ENCODE data around the gene MIEN1. TPM values are rescaled to one million over a fixed set of nuclear protein-coding genes. Genes with fewer than 3 reads are reported as not detected.
"Not testable (repeated sequence)": the region's sequence is repeated elsewhere in the genome, so short reads cannot be mapped to it uniquely, and the experiment has no call there.

The MIEN1 gene
- total RNA-seq, result 21.6 TPM

GRCh38 chr17:39730095-39730921 is at the start of gene MIEN1:
Gene MIEN1 (minus strand): TSS chr17:39730532. CDS start chr17:39730495, 37 bp downstream.
- Histone ChIP-seq H3K9me3 (ENCODE audit: low read depth, low read length) (no peaks in the 10 kb centered on the region), H3K4me1 (ENCODE audit: insufficient read depth, low read length) (peaks cover 16% of the 10 kb centered on the region), H3K4me3 (ENCODE audit: low read length) (peak within 1 kb of the TSS; percentile 66), H3K27me3 (ENCODE audit: insufficient read depth, low read length) (no peaks in the 10 kb centered on the region)

- no peaks in the 10 kb centered on the region for H3K9me3 ChIP-seq (ENCODE audit: low read depth, low read length)
- H3K4me3 ChIP-seq (ENCODE audit: low read length), result peak overlapping the region; percentile 35
- H3K27me3 ChIP-seq (ENCODE audit: insufficient read depth, low read length), result no peaks in the 10 kb centered on the region
- peaks cover 65% of the 10 kb centered on the region for H3K4me1 ChIP-seq (ENCODE audit: insufficient read depth, low read length)
These were observed 47.4 kb upstream of the MIEN1 start for GRCh38 chr17:39777534-39778365.

- Histone ChIP-seq H3K4me1 (ENCODE audit: insufficient read depth, low read length) (peaks cover 65% of the 10 kb centered on the region), H3K4me3 (ENCODE audit: low read length) (peak overlapping the region; percentile 35), H3K27me3 (ENCODE audit: insufficient read depth, low read length) (no peaks in the 10 kb centered on the region), H3K9me3 (ENCODE audit: low read depth, low read length) (no peaks in the 10 kb centered on the region)
These were observed 45.9 kb upstream of the MIEN1 start for GRCh38 chr17:39776252-39776651.

- H3K4me1 ChIP-seq (ENCODE audit: insufficient read depth, low read length), result peaks cover 65% of the 10 kb centered on the region
- no peaks in the 10 kb centered on the region for H3K27me3 ChIP-seq (ENCODE audit: insufficient read depth, low read length)
- H3K4me3 ChIP-seq (ENCODE audit: low read length), result no peak overlapping the region
- H3K9me3 ChIP-seq (ENCODE audit: low read depth, low read length), result no peaks in the 10 kb centered on the region
These were observed 44.7 kb upstream of the MIEN1 start for GRCh38 chr17:39775031-39775430.

GRCh38 chr17:39774047-39774446 is 43.7 kb upstream of the MIEN1 start:
- no peak overlapping the region for H3K4me3 ChIP-seq (ENCODE audit: low read length)
- H3K9me3 ChIP-seq (ENCODE audit: low read depth, low read length), result no peaks in the 10 kb centered on the region
- H3K27me3 ChIP-seq (ENCODE audit: insufficient read depth, low read length), result no peaks in the 10 kb centered on the region
- peaks cover 69% of the 10 kb centered on the region for H3K4me1 ChIP-seq (ENCODE audit: insufficient read depth, low read length)

GRCh38 chr17:39772987-39773934 is 42.9 kb upstream of the MIEN1 start:
- Histone ChIP-seq H3K4me1 (ENCODE audit: insufficient read depth, low read length) (peaks cover 67% of the 10 kb centered on the region), H3K27me3 (ENCODE audit: insufficient read depth, low read length) (no peaks in the 10 kb centered on the region), H3K4me3 (ENCODE audit: low read length) (no peak overlapping the region)

GRCh38 chr17:39772415-39772814 is 42.1 kb upstream of the MIEN1 start:
- Histone ChIP-seq H3K9me3 (ENCODE audit: low read depth, low read length) (no peaks in the 10 kb centered on the region), H3K4me3 (ENCODE audit: low read length) (no peak overlapping the region), H3K27me3 (ENCODE audit: insufficient read depth, low read length) (no peaks in the 10 kb centered on the region), H3K4me1 (ENCODE audit: insufficient read depth, low read length) (peaks cover 70% of the 10 kb centered on the region)

More at GRCh38 chr17:39772987-39773934, 42.9 kb upstream of the MIEN1 start:
- no peaks in the 10 kb centered on the region for H3K9me3 ChIP-seq (ENCODE audit: low read depth, low read length)

GRCh38 chr17:39769974-39770587 is 39.7 kb upstream of the MIEN1 start:
- peaks cover 83% of the 10 kb centered on the region for H3K4me1 ChIP-seq (ENCODE audit: insufficient read depth, low read length)
- H3K9me3 ChIP-seq (ENCODE audit: low read depth, low read length), result no peaks in the 10 kb centered on the region
- no peak overlapping the region for H3K4me3 ChIP-seq (ENCODE audit: low read length)
- H3K27me3 ChIP-seq (ENCODE audit: insufficient read depth, low read length), result no peaks in the 10 kb centered on the region

GRCh38 chr17:39767147-39767546 is 36.8 kb upstream of the MIEN1 start:
- H3K4me3 ChIP-seq (ENCODE audit: low read length), result no peak overlapping the region
- peaks cover 72% of the 10 kb centered on the region for H3K4me1 ChIP-seq (ENCODE audit: insufficient read depth, low read length)
- H3K27me3 ChIP-seq (ENCODE audit: insufficient read depth, low read length), result no peaks in the 10 kb centered on the region
- no peaks in the 10 kb centered on the region for H3K9me3 ChIP-seq (ENCODE audit: low read depth, low read length)

GRCh38 chr17:39765766-39766165 is 35.4 kb upstream of the MIEN1 start:
- Histone ChIP-seq H3K27me3 (ENCODE audit: insufficient read depth, low read length) (no peaks in the 10 kb centered on the region), H3K4me3 (ENCODE audit: low read length) (no peak overlapping the region), H3K4me1 (ENCODE audit: insufficient read depth, low read length) (peaks cover 58% of the 10 kb centered on the region), H3K9me3 (ENCODE audit: low read depth, low read length) (no peaks in the 10 kb centered on the region)

GRCh38 chr17:39765175-39765574 is 34.8 kb upstream of the MIEN1 start:
- H3K9me3 ChIP-seq (ENCODE audit: low read depth, low read length), result no peaks in the 10 kb centered on the region
- no peaks in the 10 kb centered on the region for H3K27me3 ChIP-seq (ENCODE audit: insufficient read depth, low read length)
- peaks cover 52% of the 10 kb centered on the region for H3K4me1 ChIP-seq (ENCODE audit: insufficient read depth, low read length)
- no peak overlapping the region for H3K4me3 ChIP-seq (ENCODE audit: low read length)

- not testable (repeated sequence) for H3K4me3 ChIP-seq (ENCODE audit: low read length); H3K9me3 ChIP-seq (ENCODE audit: low read depth, low read length); H3K27me3 ChIP-seq (ENCODE audit: insufficient read depth, low read length)
- H3K4me1 ChIP-seq (ENCODE audit: insufficient read depth, low read length), result peaks cover 50% of the 10 kb centered on the region
These were observed 33.8 kb upstream of the MIEN1 start for GRCh38 chr17:39764171-39764570.

- Histone ChIP-seq H3K4me1 (ENCODE audit: insufficient read depth, low read length) (peaks cover 51% of the 10 kb centered on the region), H3K4me3 (ENCODE audit: low read length) (no peak overlapping the region), H3K9me3 (ENCODE audit: low read depth, low read length) (no peaks in the 10 kb centered on the region), H3K27me3 (ENCODE audit: insufficient read depth, low read length) (no peaks in the 10 kb centered on the region)
These were observed 32.9 kb upstream of the MIEN1 start for GRCh38 chr17:39763051-39763820.

All from mononuclear cell (primary cell).